Measurements from ENCODE around the gene IKZF1. TPM values are rescaled to one million over a fixed set of nuclear protein-coding genes. Genes with fewer than 3 reads are reported as not detected.
"Not testable (repeated sequence)": the region's sequence is repeated elsewhere in the genome, so short reads cannot be mapped to it uniquely, and the experiment has no call there.

IKZF1 gene
- total RNA-seq, 2 donors from 2014 or later: 24.4 to 57.8 TPM

DNA sequence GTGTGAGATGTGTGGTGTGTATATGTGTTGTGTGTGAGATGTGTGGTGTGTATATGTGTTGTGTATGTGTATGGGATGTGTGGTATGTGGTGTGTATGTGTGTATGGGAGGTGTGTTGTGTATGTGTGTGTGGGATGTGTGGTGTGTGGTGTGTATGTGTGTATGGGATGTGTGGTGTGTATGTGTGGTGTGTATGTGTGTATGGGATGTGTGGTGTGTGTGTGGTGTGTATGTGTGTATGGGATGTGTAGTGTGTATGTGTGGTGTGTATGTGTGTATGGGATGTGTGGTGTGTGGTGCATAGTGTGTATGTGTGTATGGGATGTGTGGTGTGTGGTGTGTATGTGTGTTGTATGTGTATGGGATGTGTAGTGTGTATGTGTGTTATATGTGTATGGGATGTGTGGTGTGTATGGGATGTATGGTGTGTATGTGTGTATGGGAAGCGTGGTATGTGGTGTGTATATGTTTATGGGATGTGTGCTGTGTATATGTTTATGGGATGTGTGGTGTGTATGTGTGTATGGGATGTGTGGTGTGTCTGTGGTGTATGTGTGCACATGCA lies 30.8 kb downstream of the IKZF1 start:
- no peak overlapping the region for H3K4me3 ChIP-seq
- no peak overlapping the region for H3K27ac ChIP-seq
- H3K27me3 ChIP-seq (replicated peaks; ENCODE audit: insufficient read depth): no peaks in the 10 kb centered on the region
- H3K4me1 ChIP-seq (ENCODE audit: control insufficient read depth in 1 of 2, low read depth in 2 of 2): no peaks in the 10 kb centered on the region
- H3K9me3 ChIP-seq: no peaks in the 10 kb centered on the region
- H3K36me3 ChIP-seq: no peaks in the 10 kb centered on the region
- DNase-seq (ENCODE audit: low spot score) (no peak), ATAC-seq (ENCODE audit: insufficient number of reproducible peaks, low FRiP score, low read depth) (no peak)
- TF ChIP-seq, protein P1, sequence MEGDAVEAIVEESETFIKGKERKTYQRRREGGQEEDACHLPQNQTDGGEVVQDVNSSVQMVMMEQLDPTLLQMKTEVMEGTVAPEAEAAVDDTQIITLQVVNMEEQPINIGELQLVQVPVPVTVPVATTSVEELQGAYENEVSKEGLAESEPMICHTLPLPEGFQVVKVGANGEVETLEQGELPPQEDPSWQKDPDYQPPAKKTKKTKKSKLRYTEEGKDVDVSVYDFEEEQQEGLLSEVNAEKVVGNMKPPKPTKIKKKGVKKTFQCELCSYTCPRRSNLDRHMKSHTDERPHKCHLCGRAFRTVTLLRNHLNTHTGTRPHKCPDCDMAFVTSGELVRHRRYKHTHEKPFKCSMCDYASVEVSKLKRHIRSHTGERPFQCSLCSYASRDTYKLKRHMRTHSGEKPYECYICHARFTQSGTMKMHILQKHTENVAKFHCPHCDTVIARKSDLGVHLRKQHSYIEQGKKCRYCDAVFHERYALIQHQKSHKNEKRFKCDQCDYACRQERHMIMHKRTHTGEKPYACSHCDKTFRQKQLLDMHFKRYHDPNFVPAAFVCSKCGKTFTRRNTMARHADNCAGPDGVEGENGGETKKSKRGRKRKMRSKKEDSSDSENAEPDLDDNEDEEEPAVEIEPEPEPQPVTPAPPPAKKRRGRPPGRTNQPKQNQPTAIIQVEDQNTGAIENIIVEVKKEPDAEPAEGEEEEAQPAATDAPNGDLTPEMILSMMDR (IDR thresholded peaks at IDR 0.05): no peak

DNA sequence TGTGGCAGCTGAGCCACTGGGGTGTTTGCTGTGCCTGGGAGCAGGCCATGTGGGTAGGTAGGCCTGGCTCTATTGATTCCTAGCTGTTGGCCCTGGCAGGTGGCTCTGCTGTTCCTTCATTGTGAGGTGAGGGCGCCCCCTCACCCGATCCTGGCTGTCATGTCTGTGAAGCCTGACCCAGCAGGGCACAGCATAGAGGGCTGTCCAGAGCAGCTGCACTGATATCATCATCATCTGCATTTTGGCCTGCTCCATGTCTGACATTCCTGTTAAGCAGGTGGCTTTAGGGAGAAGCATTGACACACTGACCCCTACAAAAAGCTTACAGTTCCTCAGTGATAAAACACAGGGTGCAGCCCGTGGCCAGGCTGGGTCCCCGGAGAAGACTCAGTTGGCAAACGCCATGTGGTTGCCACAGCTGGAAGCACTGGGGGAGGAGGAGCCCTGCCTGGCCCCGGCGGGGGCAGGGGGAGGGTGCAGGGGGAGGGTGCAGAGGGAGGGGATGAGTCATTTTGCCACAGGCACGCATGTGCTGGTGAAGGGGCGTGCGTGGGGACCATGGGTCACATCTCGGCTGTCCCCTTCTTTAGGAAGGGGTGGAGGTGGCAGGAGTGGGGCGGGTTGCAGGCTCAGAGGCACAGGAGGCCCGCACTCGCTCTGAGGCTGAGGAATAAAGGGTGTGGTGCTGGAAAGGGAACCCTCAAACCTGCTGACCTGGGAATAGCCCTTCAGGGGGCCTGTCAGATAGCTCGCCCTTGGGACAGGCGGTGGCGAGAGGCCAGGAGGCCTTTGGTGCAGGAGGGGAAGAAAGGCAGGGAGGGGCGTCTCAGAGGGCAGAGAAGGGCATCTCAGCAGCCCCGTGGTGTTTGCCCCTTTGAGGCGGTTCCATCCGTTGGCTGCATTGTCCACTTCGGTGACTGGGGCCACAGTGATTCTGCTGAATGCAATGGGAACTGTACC lies 31.6 kb downstream of the IKZF1 start:
- H3K27me3 ChIP-seq (replicated peaks; ENCODE audit: insufficient read depth): no peaks in the 10 kb centered on the region
- H3K9me3 ChIP-seq: no peaks in the 10 kb centered on the region
- no peak overlapping the region for H3K4me3 ChIP-seq
- TF ChIP-seq, protein P1 (IDR thresholded peaks at IDR 0.05): no peak
- ATAC-seq (ENCODE audit: insufficient number of reproducible peaks, low FRiP score, low read depth) (no peak), DNase-seq (ENCODE audit: low spot score) (no peak)
- no peaks in the 10 kb centered on the region for H3K4me1 ChIP-seq (ENCODE audit: control insufficient read depth in 1 of 2, low read depth in 2 of 2)
- no peak overlapping the region for H3K27ac ChIP-seq
- no peaks in the 10 kb centered on the region for H3K36me3 ChIP-seq

- TF ChIP-seq, protein P1 (IDR thresholded peaks at IDR 0.05): no peak
- Histone ChIP-seq H3K27ac (no peak overlapping the region), H3K4me3 (no peak overlapping the region), H3K36me3 (no peaks in the 10 kb centered on the region), H3K27me3 (replicated peaks; ENCODE audit: insufficient read depth) (no peaks in the 10 kb centered on the region), H3K4me1 (ENCODE audit: control insufficient read depth in 1 of 2, low read depth in 2 of 2) (no peaks in the 10 kb centered on the region), H3K9me3 (no peaks in the 10 kb centered on the region)
- no peak for ATAC-seq (ENCODE audit: insufficient number of reproducible peaks, low FRiP score, low read depth)
- no peak for DNase-seq (ENCODE audit: low spot score)
Measured at GRCh38 chr7:50336894-50337703, 32.6 kb downstream of the IKZF1 start.

- not testable (repeated sequence) for ATAC-seq (ENCODE audit: insufficient number of reproducible peaks, low FRiP score, low read depth); H3K9me3 ChIP-seq; H3K36me3 ChIP-seq; H3K27me3 ChIP-seq (replicated peaks; ENCODE audit: insufficient read depth); H3K4me1 ChIP-seq (ENCODE audit: control insufficient read depth in 1 of 2, low read depth in 2 of 2); H3K4me3 ChIP-seq; DNase-seq (ENCODE audit: low spot score); H3K27ac ChIP-seq
Measured at GRCh38 chr7:50339472-50339871, 35.0 kb downstream of the IKZF1 start.

DNA sequence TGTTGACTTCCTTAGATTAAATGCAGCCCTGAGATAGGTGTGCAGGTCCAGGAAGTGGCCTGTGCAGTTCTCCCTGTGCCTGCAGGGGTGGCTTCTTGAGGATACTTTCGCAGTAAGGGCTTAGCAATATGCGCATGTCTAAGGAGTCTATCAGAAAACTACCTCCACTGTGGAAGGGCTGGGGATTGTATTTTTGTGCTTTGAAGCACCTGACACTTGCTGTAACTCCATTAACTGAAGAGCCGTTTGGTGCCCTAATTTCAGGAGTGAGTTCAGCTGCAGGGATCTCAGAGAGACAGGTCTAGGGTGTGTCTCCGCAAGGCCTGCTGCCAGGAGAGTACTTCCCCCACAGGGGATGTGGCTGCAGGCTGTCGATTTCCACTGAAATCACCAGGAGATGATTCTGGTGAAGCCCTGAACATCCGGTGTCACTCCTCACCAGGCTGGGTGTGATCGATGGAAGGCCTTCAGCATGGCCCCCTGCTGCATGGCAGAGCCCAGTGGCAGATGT lies 35.5 kb downstream of the IKZF1 start:
- no peak for DNase-seq (ENCODE audit: low spot score)
- Histone ChIP-seq H3K4me1 (ENCODE audit: control insufficient read depth in 1 of 2, low read depth in 2 of 2) (no peaks in the 10 kb centered on the region), H3K27me3 (replicated peaks; ENCODE audit: insufficient read depth) (no peaks in the 10 kb centered on the region), H3K27ac (no peak overlapping the region), H3K9me3 (no peaks in the 10 kb centered on the region), H3K4me3 (no peak overlapping the region), H3K36me3 (no peaks in the 10 kb centered on the region)
- TF ChIP-seq, protein P1 (IDR thresholded peaks at IDR 0.05): no peak
- ATAC-seq (ENCODE audit: insufficient number of reproducible peaks, low FRiP score, low read depth): no peak
